ENCODE results near the gene COL8A2. TPM values are rescaled to one million over a fixed set of nuclear protein-coding genes. Genes with fewer than 3 reads are reported as not detected.

Gene COL8A2
- total RNA-seq = 1.2 TPM
- long read RNA-seq, full-length matches to known transcripts = 2 of 6 reads
- long read RNA-seq, partial matches to known transcripts = 0 of 6 reads
- long read RNA-seq, other reads (novel, unspliced or antisense) = 4 of 6 reads

GRCh38 chr1:36125129-36125991, at the start of gene COL8A2:
Gene COL8A2 (minus strand): TSS chr1:36125222. CDS start chr1:36100242, 24,980 bp downstream.
- H3K27ac ChIP-seq (replicated peaks) = no peak within 1 kb of the TSS

GRCh38 chr1:36174713-36175112, 49.7 kb upstream of the COL8A2 start:
- Histone ChIP-seq H3K4me3 (peak overlapping the region; percentile 42), H3K27ac (replicated peaks) (peak overlapping the region; percentile 100), H3K36me3 (peaks cover 90% of the 10 kb centered on the region), H3K27me3 (ENCODE audit: low read depth) (no peaks in the 10 kb centered on the region), H3K4me1 (peaks cover 100% of the 10 kb centered on the region), H3K9me3 (replicated peaks) (no peaks in the 10 kb centered on the region)
- DNase-seq = no peak
- no peak for TF ChIP-seq CTCF (IDR thresholded peaks at IDR 0.05; ENCODE audit: borderline replicate concordance)
- intact Hi-C loops (cut with micrococcal nuclease) = no loop called here

More at GRCh38 chr1:36125129-36125991, at the start of gene COL8A2:
- Histone ChIP-seq H3K27me3 (ENCODE audit: low read depth) (peaks cover 22% of the 10 kb centered on the region), H3K4me3 (peak within 1 kb of the TSS; percentile 61), H3K4me1 (peaks cover 14% of the 10 kb centered on the region), H3K9me3 (replicated peaks) (no peaks in the 10 kb centered on the region), H3K36me3 (no peaks in the 10 kb centered on the region)
- DNase-seq = peak; percentile 46
- intact Hi-C loops (cut with micrococcal nuclease) = no loop called here
- no peak for TF ChIP-seq CTCF (IDR thresholded peaks at IDR 0.05; ENCODE audit: borderline replicate concordance)

GRCh38 chr1:36172983-36173382, 48.0 kb upstream of the COL8A2 start:
- Histone ChIP-seq H3K9me3 (replicated peaks) (no peaks in the 10 kb centered on the region), H3K4me1 (peaks cover 100% of the 10 kb centered on the region), H3K27ac (replicated peaks) (peak overlapping the region; percentile 100), H3K27me3 (ENCODE audit: low read depth) (no peaks in the 10 kb centered on the region), H3K36me3 (peaks cover 73% of the 10 kb centered on the region), H3K4me3 (no peak overlapping the region)
- DNase-seq = no peak
- intact Hi-C loops (cut with micrococcal nuclease) = no loop called here
- no peak for TF ChIP-seq CTCF (IDR thresholded peaks at IDR 0.05; ENCODE audit: borderline replicate concordance)

- Histone ChIP-seq H3K27ac (replicated peaks) (peak overlapping the region; percentile 100), H3K27me3 (ENCODE audit: low read depth) (no peaks in the 10 kb centered on the region), H3K9me3 (replicated peaks) (no peaks in the 10 kb centered on the region), H3K4me1 (peaks cover 100% of the 10 kb centered on the region), H3K36me3 (peaks cover 71% of the 10 kb centered on the region), H3K4me3 (no peak overlapping the region)
- no peak for DNase-seq
- TF ChIP-seq CTCF (IDR thresholded peaks at IDR 0.05; ENCODE audit: borderline replicate concordance) = no peak
- intact Hi-C loops (cut with micrococcal nuclease) = no loop called here
These were observed 47.2 kb upstream of the COL8A2 start for GRCh38 chr1:36172017-36172747.

- no peaks in the 10 kb centered on the region for H3K27me3 ChIP-seq (ENCODE audit: low read depth)
- TF ChIP-seq CTCF (IDR thresholded peaks at IDR 0.05; ENCODE audit: borderline replicate concordance) = no peak
- H3K36me3 ChIP-seq = peaks cover 58% of the 10 kb centered on the region
- H3K27ac ChIP-seq (replicated peaks) = peak overlapping the region; percentile 100
- DNase-seq = no peak
- peak overlapping the region; percentile 10 for H3K4me3 ChIP-seq
- peaks cover 100% of the 10 kb centered on the region for H3K4me1 ChIP-seq
- no peaks in the 10 kb centered on the region for H3K9me3 ChIP-seq (replicated peaks)
- intact Hi-C loops (cut with micrococcal nuclease) = no loop called here
These were observed 45.8 kb upstream of the COL8A2 start for GRCh38 chr1:36170643-36171412.

All from left ventricle myocardium inferior (tissue), 1 donor.